AG04449 (cell line): ENCODE data around the gene PPP2R5E.

ENCODE experiments used
- CTCF ChIA-PET: fragments of 350-600 bp; formaldehyde crosslinking; extraction: SDS; loops from one replicate; lab custom pipeline; 2021; ENCODE audit warnings: antibody characterized with exemption; lab: Yijun Ruan, JAX
- POLR2A ChIA-PET: fragments of 400-600, 350-600 bp; formaldehyde crosslinking; extraction: SDS; loops from one replicate; lab custom pipeline; 2020; ENCODE audit warnings: antibody characterized with exemption, inconsistent platforms; lab: Yijun Ruan, JAX
- DNase-seq: peaks from one replicate; pipeline ENCODE4 v3.0.0-alpha.2; 2010; ENCODE audit warnings: low read depth, low spot score
- H3K4me3 ChIP-seq: 2 replicates; pipeline ENCODE4 v1.5.1; 2011; ENCODE audit warnings: low read depth, mild to moderate bottlenecking, control low read depth, low read length
- TF ChIP-seq, protein P1 (sequence below): IDR thresholded peaks from one replicate; pipeline ENCODE4 v1.5.1; 2011; ENCODE audit warnings: mild to moderate bottlenecking, moderate library complexity, low read length, control low read depth, inconsistent platforms; ENCODE audit not compliant: insufficient read depth; ENCODE audit errors: missing control alignments

Gene PPP2R5E

DNA sequence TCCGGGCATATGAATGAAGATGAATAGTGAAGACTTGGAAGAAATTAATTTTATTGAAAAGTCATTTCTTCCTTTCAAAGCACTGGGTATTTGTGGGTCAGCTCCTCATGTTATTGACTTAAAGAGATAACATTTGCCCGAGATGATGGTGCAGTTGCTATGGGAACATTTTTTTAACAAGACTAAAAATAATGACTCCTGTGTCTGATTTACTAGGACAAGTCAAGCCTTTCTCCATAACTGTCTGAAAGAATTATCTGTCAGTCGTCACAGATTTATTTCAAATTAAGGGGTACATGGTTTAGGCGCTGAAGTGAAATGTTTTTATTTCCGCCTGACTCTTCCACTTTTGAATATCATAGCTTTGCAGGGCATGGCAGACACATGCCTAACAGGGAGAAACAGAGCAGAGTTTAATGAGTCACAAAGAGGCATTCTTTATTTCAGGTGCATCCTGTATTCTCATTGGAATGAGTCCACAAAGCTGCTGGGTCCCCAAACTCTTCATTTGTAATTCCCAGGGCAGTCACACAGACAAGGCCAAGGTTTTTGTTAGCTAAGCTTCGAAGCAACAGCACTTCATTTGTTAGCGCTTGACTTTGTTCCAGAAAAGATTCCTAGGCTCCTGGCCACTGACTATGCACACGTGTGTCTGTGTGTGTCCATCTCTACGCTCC, 220.1 kb downstream of the PPP2R5E start:
- POLR2A ChIA-PET, result no interaction called here
- CTCF ChIA-PET, result interaction anchor here (0.6 kb wide), 1 partner anchor 53 kb away, joined by 3 read pairs; no protein-coding TSS in a partner anchor
- TF ChIP-seq, protein P1, sequence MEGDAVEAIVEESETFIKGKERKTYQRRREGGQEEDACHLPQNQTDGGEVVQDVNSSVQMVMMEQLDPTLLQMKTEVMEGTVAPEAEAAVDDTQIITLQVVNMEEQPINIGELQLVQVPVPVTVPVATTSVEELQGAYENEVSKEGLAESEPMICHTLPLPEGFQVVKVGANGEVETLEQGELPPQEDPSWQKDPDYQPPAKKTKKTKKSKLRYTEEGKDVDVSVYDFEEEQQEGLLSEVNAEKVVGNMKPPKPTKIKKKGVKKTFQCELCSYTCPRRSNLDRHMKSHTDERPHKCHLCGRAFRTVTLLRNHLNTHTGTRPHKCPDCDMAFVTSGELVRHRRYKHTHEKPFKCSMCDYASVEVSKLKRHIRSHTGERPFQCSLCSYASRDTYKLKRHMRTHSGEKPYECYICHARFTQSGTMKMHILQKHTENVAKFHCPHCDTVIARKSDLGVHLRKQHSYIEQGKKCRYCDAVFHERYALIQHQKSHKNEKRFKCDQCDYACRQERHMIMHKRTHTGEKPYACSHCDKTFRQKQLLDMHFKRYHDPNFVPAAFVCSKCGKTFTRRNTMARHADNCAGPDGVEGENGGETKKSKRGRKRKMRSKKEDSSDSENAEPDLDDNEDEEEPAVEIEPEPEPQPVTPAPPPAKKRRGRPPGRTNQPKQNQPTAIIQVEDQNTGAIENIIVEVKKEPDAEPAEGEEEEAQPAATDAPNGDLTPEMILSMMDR, result no peak
- H3K4me3 ChIP-seq, result no peak overlapping the region
- DNase-seq, result no peak

DNA sequence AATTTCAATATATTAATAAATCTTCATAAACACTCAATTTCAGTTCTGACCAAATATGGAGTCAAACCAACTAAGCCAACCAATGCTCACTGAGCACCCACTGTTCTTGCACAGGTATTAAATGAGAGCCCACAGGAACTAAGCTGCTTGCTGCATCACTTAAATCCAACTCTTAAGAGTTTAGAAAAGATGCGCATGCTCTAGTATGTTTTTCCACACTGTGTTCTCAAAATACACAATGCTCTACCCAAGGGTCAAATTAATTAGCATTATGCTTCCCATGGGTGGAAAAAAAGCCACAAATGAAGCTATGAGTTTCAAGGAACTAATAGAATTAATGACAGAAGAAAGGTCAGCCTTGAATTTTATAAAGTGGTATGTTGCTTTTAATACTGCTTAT, 220.7 kb downstream of the PPP2R5E start:
- no peak overlapping the region for H3K4me3 ChIP-seq
- POLR2A ChIA-PET, result no interaction called here
- TF ChIP-seq, protein P1, result no peak
- CTCF ChIA-PET, result no interaction called here
- no peak for DNase-seq
